Endothelial cell (in vitro differentiated cells): ENCODE results near the gene STARD7. TPM values are rescaled to one million over a fixed set of nuclear protein-coding genes. Genes with fewer than 3 reads are reported as not detected.
"Not testable (repeated sequence)": the region's sequence is repeated elsewhere in the genome, so short reads cannot be mapped to it uniquely, and the experiment has no call there.

Experiments used
- DNase-seq: peaks from one replicate; pipeline ENCODE4 v3.0.0; 2021; ENCODE audit warnings: low spot score
- H3K27ac Mint-ChIP-seq: one replicate; pipeline ENCODE4 v1.8.0; 2021; ENCODE audit warnings: mixed read lengths, inconsistent platforms; ENCODE audit not compliant: unreplicated experiment
- H3K27me3 Mint-ChIP-seq: one replicate; pipeline ENCODE4 v1.8.0; 2021; ENCODE audit warnings: mild to moderate bottlenecking, moderate library complexity, mixed read lengths, inconsistent platforms; ENCODE audit not compliant: unreplicated experiment
- H3K36me3 Mint-ChIP-seq: one replicate; pipeline ENCODE4 v1.8.0; 2021; ENCODE audit warnings: mild to moderate bottlenecking, low read depth, mixed read lengths, inconsistent platforms; ENCODE audit not compliant: unreplicated experiment
- H3K4me1 Mint-ChIP-seq: one replicate; pipeline ENCODE4 v1.8.0; 2021; ENCODE audit warnings: mild to moderate bottlenecking, mixed read lengths, inconsistent platforms; ENCODE audit not compliant: unreplicated experiment
- H3K4me3 Mint-ChIP-seq: one replicate; pipeline ENCODE4 v1.8.0; 2021; ENCODE audit warnings: mild to moderate bottlenecking, mixed read lengths, inconsistent platforms; ENCODE audit not compliant: unreplicated experiment
- H3K9me3 Mint-ChIP-seq: one replicate; pipeline ENCODE4 v1.8.0; 2021; ENCODE audit warnings: mixed read lengths, inconsistent platforms; ENCODE audit not compliant: unreplicated experiment
- long read RNA-seq: library from polyadenylated mRNA; unstranded; transcript quantifications from one replicate; pipeline ENCODE4 v2.0.0, GENCODE V29; 2020; ENCODE audit not compliant: unreplicated experiment
- total RNA-seq: library from RNA; stranded (reverse); fragmentation: NEBNext Ultra II Directional; extraction: Animal tissue kit (Norgen Biotek cat#: 25700); gene quantifications from one replicate; pipeline ENCODE4 v1.2.1, GENCODE V29; 2021; ENCODE audit not compliant: unreplicated experiment
- TF ChIP-seq, protein P1 (sequence below): fragments of 200-600 bp; sonication (generic); IDR thresholded peaks from one replicate; pipeline ENCODE4 v1.5.0; 2021; ENCODE audit warnings: antibody characterized with exemption; ENCODE audit not compliant: unreplicated experiment

STARD7 gene, protein sequence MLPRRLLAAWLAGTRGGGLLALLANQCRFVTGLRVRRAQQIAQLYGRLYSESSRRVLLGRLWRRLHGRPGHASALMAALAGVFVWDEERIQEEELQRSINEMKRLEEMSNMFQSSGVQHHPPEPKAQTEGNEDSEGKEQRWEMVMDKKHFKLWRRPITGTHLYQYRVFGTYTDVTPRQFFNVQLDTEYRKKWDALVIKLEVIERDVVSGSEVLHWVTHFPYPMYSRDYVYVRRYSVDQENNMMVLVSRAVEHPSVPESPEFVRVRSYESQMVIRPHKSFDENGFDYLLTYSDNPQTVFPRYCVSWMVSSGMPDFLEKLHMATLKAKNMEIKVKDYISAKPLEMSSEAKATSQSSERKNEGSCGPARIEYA
- total RNA-seq = 83.4 TPM
- long read RNA-seq, transcript STARD7-201 (8 exons, 3,368 nt) = major isoform, 41 of 51 reads
- long read RNA-seq, partial matches to known transcripts = 3 of 51 reads
- long read RNA-seq, other reads (novel, unspliced or antisense) = 7 of 51 reads

DNA sequence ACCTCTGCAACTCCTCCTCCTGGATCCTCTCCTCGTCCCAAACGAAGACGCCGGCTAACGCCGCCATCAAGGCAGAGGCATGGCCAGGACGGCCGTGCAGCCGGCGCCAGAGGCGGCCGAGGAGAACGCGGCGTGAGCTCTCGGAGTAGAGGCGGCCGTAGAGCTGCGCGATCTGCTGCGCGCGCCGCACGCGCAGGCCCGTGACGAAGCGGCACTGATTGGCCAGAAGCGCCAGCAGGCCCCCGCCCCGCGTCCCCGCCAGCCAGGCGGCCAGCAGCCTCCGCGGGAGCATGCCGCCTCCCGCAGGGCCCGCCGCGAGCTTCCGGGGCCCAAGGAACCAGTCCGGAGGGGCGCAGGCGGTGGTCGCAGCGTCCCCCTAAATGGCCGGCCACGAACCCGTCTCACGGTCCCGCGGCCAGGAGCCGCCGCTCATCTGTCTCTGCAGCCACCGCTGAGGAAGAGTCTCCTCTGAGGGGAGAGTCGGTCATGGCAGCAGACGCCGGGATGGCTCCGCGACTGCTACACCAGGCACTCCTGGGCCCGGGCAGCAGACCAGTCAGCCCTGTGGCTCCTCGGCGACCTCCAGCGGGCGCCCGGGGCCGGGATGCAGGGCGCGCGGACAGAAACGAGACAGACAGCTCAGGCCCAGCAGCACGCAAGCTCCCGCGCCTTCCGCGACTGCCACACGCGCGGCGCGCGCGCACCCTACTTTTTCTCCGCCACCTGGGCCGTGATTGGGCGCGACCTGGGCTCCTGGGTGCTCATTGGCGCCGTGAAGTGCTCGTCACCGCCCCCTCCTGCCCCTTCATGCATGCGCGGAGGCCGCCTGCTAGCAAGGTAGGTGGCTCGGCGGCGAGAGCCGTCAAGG is at the start of gene STARD7:
Gene STARD7 (minus strand): TSS at position 685 of the 868 bp plus-strand sequence. CDS start 393 bp downstream, at position 292.
- Mint-ChIP-seq H3K9me3 (no peaks in the 10 kb centered on the region), H3K4me3 (peak within 1 kb of the TSS; percentile 100), H3K27ac (peak within 1 kb of the TSS; percentile 90), H3K4me1 (peaks cover 37% of the 10 kb centered on the region), H3K27me3 (peaks cover 6% of the 10 kb centered on the region), H3K36me3 (peaks cover 5% of the 10 kb centered on the region)
- DNase-seq = peak; percentile 98
- TF ChIP-seq, protein P1, sequence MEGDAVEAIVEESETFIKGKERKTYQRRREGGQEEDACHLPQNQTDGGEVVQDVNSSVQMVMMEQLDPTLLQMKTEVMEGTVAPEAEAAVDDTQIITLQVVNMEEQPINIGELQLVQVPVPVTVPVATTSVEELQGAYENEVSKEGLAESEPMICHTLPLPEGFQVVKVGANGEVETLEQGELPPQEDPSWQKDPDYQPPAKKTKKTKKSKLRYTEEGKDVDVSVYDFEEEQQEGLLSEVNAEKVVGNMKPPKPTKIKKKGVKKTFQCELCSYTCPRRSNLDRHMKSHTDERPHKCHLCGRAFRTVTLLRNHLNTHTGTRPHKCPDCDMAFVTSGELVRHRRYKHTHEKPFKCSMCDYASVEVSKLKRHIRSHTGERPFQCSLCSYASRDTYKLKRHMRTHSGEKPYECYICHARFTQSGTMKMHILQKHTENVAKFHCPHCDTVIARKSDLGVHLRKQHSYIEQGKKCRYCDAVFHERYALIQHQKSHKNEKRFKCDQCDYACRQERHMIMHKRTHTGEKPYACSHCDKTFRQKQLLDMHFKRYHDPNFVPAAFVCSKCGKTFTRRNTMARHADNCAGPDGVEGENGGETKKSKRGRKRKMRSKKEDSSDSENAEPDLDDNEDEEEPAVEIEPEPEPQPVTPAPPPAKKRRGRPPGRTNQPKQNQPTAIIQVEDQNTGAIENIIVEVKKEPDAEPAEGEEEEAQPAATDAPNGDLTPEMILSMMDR = peak; percentile 35

DNA sequence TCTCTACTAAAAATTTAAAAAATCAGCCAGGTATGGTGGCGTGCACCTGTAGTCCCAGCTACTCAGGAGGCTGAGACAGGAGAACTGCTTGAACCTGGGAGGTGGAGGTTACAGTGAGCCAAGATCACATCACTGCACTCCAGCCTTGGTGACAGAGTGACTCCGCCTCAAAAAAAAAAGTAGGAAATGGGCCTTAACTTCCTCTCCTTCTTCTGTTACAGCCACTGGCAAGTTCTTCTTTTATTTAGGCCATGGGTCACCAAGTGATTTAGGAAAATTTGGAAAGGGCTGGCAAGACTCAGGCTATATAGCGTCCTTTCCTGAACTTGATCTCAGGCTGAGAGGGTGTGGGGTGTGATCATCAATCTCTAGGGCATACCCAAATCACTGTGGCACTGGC is 49.1 kb upstream of the STARD7 start:
- H3K4me3 Mint-ChIP-seq, H3K27me3 Mint-ChIP-seq, DNase-seq, H3K27ac Mint-ChIP-seq, H3K9me3 Mint-ChIP-seq: not testable (repeated sequence)
- Mint-ChIP-seq H3K36me3 (peaks cover 20% of the 10 kb centered on the region), H3K4me1 (peaks cover 17% of the 10 kb centered on the region)

DNA sequence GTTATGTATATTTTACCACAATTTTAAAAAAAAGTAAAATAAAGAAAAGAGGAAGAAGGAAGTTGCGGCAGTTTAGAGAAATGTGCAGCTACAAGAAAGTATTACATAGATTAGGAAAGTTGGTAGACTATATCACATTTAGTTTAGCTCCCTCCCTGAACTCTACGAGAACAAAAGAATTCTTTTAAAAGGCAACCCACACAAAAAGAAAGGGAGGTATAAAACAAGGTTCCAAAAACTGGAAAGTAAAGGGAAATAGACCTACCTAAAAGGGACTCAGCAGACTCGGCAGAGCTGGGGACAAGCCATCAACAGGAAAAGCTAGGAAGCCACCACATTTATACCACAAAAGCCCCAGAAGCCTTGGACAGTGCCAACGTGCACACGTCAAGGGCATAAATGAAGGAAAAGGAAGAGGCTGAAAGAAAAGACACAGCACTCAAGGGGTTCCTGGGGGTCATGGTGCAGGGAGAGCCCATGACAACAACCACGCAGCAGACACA is 48.0 kb upstream of the STARD7 start:
- Mint-ChIP-seq H3K9me3 (no peaks in the 10 kb centered on the region), H3K4me3 (no peak overlapping the region), H3K27me3 (peaks cover 5% of the 10 kb centered on the region), H3K27ac (peak overlapping the region; percentile 13), H3K4me1 (peaks cover 18% of the 10 kb centered on the region), H3K36me3 (peaks cover 30% of the 10 kb centered on the region)
- DNase-seq = no peak
- TF ChIP-seq, protein P1 = no peak

DNA sequence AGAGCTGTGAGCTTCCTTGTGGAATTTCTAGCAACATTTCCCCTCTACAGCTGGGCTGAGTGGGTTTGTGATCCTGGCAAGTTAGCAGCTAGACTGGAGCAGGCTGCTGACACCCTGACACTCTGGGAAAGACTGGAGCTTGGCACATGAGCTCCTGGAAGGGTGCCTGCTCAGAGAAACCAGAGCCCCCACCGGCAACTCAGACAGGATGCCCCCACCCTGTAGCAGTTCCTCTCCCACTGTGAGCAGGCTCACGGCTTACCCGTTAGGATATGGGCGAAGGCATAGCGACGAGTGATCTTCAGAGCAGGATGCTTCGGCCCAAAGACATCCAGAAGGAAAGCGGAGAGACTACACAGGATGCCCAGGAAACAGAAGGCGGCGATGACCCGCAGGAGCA is 45.9 kb upstream of the STARD7 start:
- Mint-ChIP-seq H3K36me3 (peaks cover 33% of the 10 kb centered on the region), H3K9me3 (no peaks in the 10 kb centered on the region), H3K4me1 (peaks cover 16% of the 10 kb centered on the region), H3K27ac (no peak overlapping the region), H3K27me3 (peaks cover 4% of the 10 kb centered on the region), H3K4me3 (no peak overlapping the region)
- DNase-seq = no peak
- TF ChIP-seq, protein P1 = no peak

DNA sequence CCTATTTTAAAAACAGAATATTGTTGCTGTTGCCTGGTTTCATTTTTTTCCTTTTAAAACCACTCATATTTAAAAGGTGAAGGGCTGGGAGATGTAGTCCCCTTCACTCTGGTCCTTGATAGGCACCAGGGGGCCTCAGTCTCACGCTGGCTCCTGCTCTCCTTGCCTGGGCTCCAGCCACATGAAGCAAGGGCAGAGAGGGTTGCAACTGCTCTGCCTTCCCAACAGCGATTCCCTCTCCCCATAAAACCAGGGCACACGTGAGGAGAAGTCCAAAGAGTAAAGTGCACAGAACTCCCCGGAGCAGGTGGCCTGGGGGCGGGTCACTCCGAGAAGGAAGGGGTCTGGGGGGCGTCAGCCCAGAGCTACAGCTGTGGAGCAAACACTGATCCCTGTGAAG is 44.4 kb upstream of the STARD7 start:
- TF ChIP-seq, protein P1 = no peak
- Mint-ChIP-seq H3K27ac (no peak overlapping the region), H3K4me1 (peaks cover 15% of the 10 kb centered on the region), H3K4me3 (no peak overlapping the region), H3K27me3 (peaks cover 4% of the 10 kb centered on the region), H3K36me3 (peaks cover 33% of the 10 kb centered on the region), H3K9me3 (no peaks in the 10 kb centered on the region)
- no peak for DNase-seq
